Thoracic aorta (tissue), 2 donors: ENCODE results near the gene COPZ2. TPM values are rescaled to one million over a fixed set of nuclear protein-coding genes. Genes with fewer than 3 reads are reported as not detected.
A peak's percentile ranks its signal among the peaks of the same experiment; 100 is the strongest.

ENCODE experiments used
- ATAC-seq: fragments of 150-250 bp; one replicate; pipeline ENCODE4 v1.8.0; 2017; ENCODE audit warnings: low read depth; ENCODE audit not compliant: insufficient number of reproducible peaks, low FRiP score
- DNase-seq: peaks from one replicate; pipeline ENCODE4 v3.0.0-alpha.2; 2020; ENCODE audit warnings: low spot score
- H3K27ac ChIP-seq, 2 donors: fragments of 200-600 bp; sonication (generic); 1 replicate in 1 of 2; 2 replicates in 1 of 2; pipeline ENCODE4 v1.5.1; 2016; ENCODE audit warnings: mild to moderate bottlenecking in 2 of 2, moderate library complexity in 2 of 2
- H3K27me3 ChIP-seq: fragments of 200-600 bp; sonication (generic); replicated peaks from 2 replicates; pipeline ENCODE4 v1.6.0; 2016; ENCODE audit warnings: mild to moderate bottlenecking; ENCODE audit not compliant: insufficient read depth
- H3K36me3 ChIP-seq: fragments of 200-600 bp; sonication (generic); one replicate; pipeline ENCODE4 v1.5.1; 2016
- H3K4me1 ChIP-seq, 2 donors: fragments of 200-600 bp; sonication (generic); 1 replicate in 1 of 2; 2 replicates in 1 of 2; pipeline versions ENCODE4 v1.5.1 to v1.6.0; 2016; ENCODE audit warnings: low read depth in 2 of 2, mild to moderate bottlenecking in 1 of 2; ENCODE audit not compliant: control insufficient read depth in 1 of 2
- H3K4me3 ChIP-seq: fragments of 200-600 bp; sonication (generic); 2 replicates; pipeline ENCODE4 v1.5.1; 2016; ENCODE audit warnings: mild to moderate bottlenecking
- H3K9me3 ChIP-seq: fragments of 200-600 bp; sonication (generic); 2 replicates; pipeline ENCODE4 v1.5.1; 2016
- total RNA-seq, 2 donors: library from RNA; depleted of rRNA; stranded (reverse); fragments of >200 nt; gene quantifications; one replicate each; pipeline versions ENCODE4 v1.1.0 to v1.2.3, GENCODE V29; 2016
- TF ChIP-seq, protein P1 (sequence below): fragments of 200-600 bp; sonication (generic); IDR thresholded peaks from one replicate; pipeline ENCODE4 v1.5.1; 2019; ENCODE audit warnings: antibody characterized with exemption

Gene COPZ2
- total RNA-seq, 2 donors from 2014 or later, result 46.8 to 70.9 TPM

DNA sequence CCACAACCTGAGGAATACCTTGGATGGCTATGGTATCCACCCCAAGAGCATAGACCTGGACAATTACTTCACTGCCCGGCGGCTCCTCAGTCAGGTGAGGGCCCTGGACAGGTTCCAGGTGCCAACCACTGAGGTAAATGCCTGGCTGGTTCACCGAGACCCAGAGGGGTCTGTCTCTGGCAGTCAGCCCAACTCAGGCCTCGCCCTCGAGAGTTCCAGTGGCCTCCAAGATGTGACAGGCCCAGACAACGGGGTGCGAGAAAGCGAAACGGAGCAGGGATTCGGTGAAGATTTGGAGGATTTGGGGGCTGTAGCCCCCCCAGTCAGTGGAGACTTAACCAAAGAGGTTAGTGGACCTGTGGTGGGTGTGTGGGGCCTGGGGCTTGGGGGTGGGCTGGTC lies 13.7 kb upstream of the COPZ2 start:
- Histone ChIP-seq H3K4me3 (peak overlapping the region; percentile 88), H3K36me3 (peaks cover 5% of the 10 kb centered on the region), H3K4me1 (peaks cover 59 to 78% of the 10 kb centered on the region in 2 donors), H3K27me3 (no peaks in the 10 kb centered on the region), H3K9me3 (no peaks in the 10 kb centered on the region), H3K27ac (peak overlapping the region; percentile 93 to 95)
- DNase-seq (no peak), ATAC-seq (no peak)
- TF ChIP-seq, protein P1, sequence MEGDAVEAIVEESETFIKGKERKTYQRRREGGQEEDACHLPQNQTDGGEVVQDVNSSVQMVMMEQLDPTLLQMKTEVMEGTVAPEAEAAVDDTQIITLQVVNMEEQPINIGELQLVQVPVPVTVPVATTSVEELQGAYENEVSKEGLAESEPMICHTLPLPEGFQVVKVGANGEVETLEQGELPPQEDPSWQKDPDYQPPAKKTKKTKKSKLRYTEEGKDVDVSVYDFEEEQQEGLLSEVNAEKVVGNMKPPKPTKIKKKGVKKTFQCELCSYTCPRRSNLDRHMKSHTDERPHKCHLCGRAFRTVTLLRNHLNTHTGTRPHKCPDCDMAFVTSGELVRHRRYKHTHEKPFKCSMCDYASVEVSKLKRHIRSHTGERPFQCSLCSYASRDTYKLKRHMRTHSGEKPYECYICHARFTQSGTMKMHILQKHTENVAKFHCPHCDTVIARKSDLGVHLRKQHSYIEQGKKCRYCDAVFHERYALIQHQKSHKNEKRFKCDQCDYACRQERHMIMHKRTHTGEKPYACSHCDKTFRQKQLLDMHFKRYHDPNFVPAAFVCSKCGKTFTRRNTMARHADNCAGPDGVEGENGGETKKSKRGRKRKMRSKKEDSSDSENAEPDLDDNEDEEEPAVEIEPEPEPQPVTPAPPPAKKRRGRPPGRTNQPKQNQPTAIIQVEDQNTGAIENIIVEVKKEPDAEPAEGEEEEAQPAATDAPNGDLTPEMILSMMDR, result no peak

DNA sequence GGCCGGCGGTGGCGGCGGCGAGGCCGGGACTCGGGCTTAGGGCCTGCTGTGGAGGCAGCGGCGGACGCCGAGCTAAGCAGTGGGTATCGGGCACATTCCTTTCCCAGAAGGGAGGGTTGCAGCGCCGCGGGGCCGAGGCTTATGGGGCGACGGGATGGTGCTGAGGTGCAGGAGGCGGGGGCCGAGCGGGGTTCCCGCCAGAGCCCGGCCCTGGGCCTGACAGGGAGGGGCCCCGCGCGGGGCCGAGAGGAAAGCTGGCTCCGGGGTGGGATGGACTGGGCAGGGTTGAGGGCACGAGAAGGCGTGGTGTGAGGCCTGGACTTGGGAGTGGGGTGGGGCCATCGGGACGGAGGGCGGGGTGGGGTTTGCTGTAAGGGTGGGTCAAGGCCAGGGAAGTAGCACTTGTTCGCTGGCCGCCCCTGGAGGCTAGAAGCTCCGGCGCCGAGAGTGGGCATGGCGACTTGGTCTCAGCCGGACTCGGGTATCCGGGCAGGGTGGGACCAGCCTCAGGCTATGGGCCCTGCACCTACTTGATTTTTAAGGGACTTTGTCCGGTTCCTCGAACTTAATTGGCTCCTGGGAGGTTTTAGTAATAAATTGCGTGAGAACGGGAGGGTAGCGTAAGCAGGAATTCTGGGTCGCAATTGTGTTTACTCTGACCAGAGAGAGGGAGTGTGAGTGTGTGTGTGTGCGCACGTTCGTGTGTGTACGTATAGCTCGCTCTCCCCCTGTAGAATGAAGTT lies 11.0 kb upstream of the COPZ2 start:
- peak; percentile 39 for ATAC-seq

DNA sequence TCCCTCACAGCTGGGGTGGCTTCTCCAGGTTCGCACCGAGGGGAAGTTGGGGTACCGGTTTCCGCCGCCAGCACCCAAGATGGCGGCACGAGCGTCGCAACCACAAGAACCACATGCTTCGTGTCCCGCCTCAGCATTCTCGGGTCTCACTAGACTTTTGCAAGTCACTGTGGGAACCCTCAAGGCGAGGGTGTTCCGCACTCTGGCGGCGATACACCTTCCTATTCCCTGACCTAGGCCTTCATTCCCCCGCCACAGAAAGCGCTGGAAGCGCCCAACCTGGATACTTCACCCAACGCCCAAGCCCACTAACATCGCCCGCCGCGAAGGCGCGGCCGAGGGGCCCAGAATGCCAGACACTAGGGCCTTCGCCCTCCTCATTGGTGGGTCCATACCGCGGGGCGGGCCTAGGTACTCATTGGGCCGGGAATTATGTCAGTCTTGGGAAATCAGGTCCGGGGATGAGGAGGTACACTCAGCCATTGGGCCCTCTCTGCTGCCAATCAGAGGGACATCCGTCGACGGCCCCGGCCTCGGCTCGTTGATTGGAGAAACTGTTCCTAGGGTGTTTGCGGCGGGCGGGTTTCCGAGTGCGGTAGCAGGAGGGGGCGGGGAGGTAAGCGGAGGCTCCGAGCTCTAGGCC lies 10.3 kb upstream of the COPZ2 start, which contains the start of gene NFE2L1:
Gene NFE2L1 (plus strand): TSS at position 619 of the 643 bp plus-strand sequence. CDS start 2,760 bp downstream, outside the sequence.
- no peaks in the 10 kb centered on the region for H3K36me3 ChIP-seq
- DNase-seq, result peak; percentile 99
- H3K4me3 ChIP-seq, result peak within 1 kb of the TSS; percentile 88
- peaks cover 39 to 51% of the 10 kb centered on the region in 2 donors for H3K4me1 ChIP-seq
- no peaks in the 10 kb centered on the region for H3K9me3 ChIP-seq
- peak; percentile 92 for ATAC-seq
- H3K27me3 ChIP-seq, result no peaks in the 10 kb centered on the region
- peak within 1 kb of the TSS; percentile 93 to 95 for H3K27ac ChIP-seq
- TF ChIP-seq, protein P1, result no peak

More for the DNA sequence above, 11.0 kb upstream of the COPZ2 start:
- TF ChIP-seq, protein P1, result no peak
- DNase-seq, result peak; percentile 74
- H3K4me1 ChIP-seq, result peaks cover 46 to 58% of the 10 kb centered on the region in 2 donors
- no peaks in the 10 kb centered on the region for H3K27me3 ChIP-seq
- H3K4me3 ChIP-seq, result peak overlapping the region; percentile 88
- peak overlapping the region; percentile 93 to 95 for H3K27ac ChIP-seq
- H3K36me3 ChIP-seq, result no peaks in the 10 kb centered on the region
- no peaks in the 10 kb centered on the region for H3K9me3 ChIP-seq

DNA sequence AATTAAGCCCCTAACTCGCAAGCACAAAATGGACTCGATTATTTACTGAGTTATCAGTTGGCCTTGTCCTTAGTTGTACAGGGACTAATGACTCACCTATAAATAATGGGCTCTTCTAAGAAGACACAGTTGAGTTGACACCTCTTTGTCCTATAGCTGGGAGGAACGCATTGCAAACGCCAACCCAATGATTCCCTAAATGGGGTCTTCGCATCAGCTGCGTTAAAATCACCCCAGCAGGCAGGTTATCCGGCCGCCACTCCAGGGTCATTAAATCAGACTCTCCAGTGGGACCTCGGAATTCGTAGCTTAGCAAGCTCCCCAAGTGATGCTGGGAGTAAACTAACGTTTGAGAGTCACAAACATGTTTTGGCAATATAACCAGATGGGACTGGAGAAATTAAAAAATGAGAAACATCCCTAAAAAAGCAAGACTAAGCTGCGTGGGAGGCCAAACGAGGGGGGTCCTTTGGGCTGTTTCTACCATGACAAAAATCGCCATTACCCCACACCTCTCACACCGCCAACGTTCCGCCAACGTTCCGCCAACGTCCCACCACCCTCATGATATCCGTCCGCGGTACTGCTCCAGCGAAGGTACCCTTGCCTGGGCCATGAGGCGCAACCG lies 9.6 kb upstream of the COPZ2 start:
- ATAC-seq, result no peak
- Histone ChIP-seq H3K4me3 (peak overlapping the region; percentile 88), H3K27me3 (no peaks in the 10 kb centered on the region), H3K4me1 (peaks cover 32 to 45% of the 10 kb centered on the region in 2 donors), H3K36me3 (no peaks in the 10 kb centered on the region), H3K9me3 (no peaks in the 10 kb centered on the region), H3K27ac (peak overlapping the region; percentile 93 to 95)
- TF ChIP-seq, protein P1, result no peak
- no peak for DNase-seq

DNA sequence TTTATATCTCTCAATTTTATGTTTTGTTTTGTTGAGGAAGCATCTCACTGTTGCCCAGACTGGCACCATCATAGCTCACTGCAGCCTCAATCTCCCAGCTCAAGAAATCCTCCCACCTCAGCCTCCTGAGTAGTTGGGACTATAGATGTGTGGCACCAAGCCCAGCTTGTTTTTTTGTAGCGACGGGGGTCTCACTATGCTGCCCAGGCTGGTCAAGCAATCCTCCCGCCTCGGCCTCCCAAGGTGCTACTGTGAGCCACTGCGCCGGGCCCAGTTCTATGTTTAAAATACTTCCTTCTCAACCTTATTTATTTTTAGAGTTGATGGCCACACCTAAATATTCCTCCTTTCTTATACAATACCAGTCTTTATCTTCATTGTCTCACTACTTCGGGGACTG lies 8.7 kb upstream of the COPZ2 start:
- ATAC-seq, result no peak
- Histone ChIP-seq H3K4me1 (peaks cover 23 to 36% of the 10 kb centered on the region in 2 donors), H3K27ac (no peak overlapping the region), H3K27me3 (no peaks in the 10 kb centered on the region), H3K4me3 (no peak overlapping the region), H3K9me3 (no peaks in the 10 kb centered on the region), H3K36me3 (no peaks in the 10 kb centered on the region)
- TF ChIP-seq, protein P1, result no peak
- DNase-seq, result no peak
